LHCN-M2 (cell line): ENCODE data around the gene TBC1D8B. TPM values are rescaled to one million over a fixed set of nuclear protein-coding genes. Genes with fewer than 3 reads are reported as not detected.

Experiments
- DNase-seq: peaks from one replicate; pipeline ENCODE4 v3.0.0-alpha.2; 2012; ENCODE audit warnings: low read depth
- total RNA-seq: library from RNA; depleted of rRNA; stranded (reverse); fragments of >200 nt; gene quantifications from 2 replicates; pipeline ENCODE4 v1.2.3, GENCODE V29; 2014; rRNA removed

The TBC1D8B gene
- total RNA-seq, 1 experiment from 2014 or later: 6.9 TPM

GRCh38 chrX:106897259-106897658 lies 94.8 kb downstream of the TBC1D8B start:
- peak; percentile 57 for DNase-seq

GRCh38 chrX:106898462-106898861 lies 96.0 kb downstream of the TBC1D8B start:
- DNase-seq: peak; percentile 64

DNA sequence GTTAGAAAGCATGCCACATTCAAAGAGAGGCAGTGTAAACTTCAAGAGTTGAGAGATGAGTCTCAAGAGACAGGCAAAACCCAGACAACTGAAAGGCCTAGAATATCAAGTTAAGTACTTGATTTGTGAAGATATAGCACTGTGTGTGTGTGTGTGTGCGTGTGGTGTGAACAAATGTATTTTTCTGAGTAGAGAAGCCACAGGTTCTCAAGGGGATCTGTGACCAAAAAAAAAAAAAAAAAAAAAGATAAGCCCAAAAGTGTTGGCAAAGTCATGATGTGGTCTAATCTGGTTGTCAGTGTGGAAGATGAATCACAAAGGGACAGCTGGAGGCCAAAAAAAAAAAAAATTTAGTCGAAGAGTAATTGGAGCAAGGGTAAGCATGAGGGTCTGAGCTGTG lies 96.8 kb downstream of the TBC1D8B start:
- DNase-seq: peak; percentile 66

DNA sequence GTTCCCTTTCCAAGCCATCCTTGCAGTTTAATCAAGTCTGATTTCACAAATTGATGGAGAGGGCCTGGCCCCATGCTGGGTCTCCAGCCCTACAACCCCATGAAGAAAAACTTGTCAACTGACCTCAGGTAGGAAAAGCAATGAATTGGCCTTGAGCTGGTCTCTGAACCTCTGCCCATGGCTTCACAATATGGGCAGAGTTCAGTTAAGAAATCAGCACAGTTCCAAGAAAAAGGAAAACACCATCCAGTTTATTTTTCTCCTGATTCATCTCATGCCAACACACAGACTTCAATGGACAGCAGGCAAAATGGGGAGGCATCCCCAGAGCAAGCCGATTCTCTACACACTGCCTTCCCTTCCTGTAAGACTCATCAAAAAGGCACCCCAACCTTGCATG lies 97.4 kb downstream of the TBC1D8B start:
- peak; percentile 27 for DNase-seq

DNA sequence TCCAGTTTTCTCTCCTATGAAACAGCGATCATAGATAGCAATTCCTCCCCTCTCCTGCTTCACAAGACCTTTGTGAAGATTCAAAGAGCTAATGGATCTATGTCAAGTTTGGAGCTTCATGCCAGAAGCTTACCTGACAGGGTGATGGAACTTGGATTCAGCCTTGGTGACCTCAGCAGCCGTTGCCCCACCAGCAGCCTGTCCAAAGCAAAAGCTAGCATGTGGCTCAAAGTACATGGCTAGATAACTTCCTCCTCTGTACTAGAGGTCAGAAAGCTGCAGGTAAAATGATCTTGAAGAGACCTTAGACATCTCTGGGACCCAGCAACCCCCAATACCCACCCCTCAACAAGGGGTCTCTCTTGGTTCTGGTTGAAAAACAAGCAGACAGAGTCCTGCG lies 98.9 kb downstream of the TBC1D8B start:
- no peak for DNase-seq

DNA sequence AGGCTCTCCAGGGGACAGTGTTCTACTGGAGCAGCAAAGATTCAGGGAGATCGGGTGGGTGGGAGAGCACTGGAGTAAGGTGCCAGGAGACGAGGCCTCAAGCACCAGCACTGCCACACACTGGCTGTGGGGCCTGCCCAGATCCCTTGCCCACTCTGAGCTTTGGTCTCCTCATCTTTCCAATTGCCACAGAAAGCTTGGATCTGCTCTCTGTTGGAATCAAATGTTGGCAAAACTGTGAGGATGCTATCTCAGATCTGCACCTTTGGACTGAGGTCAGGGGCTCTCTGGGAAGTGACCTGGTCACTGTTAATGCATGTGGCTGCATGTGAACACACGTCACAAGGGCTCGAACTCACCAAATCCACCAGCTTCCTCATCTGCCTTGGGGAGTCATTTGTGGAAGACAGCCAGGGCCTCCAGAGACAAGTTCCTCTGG lies 99.3 kb downstream of the TBC1D8B start:
- no peak for DNase-seq

GRCh38 chrX:106902684-106903083 lies 100.2 kb downstream of the TBC1D8B start:
- no peak for DNase-seq

DNA sequence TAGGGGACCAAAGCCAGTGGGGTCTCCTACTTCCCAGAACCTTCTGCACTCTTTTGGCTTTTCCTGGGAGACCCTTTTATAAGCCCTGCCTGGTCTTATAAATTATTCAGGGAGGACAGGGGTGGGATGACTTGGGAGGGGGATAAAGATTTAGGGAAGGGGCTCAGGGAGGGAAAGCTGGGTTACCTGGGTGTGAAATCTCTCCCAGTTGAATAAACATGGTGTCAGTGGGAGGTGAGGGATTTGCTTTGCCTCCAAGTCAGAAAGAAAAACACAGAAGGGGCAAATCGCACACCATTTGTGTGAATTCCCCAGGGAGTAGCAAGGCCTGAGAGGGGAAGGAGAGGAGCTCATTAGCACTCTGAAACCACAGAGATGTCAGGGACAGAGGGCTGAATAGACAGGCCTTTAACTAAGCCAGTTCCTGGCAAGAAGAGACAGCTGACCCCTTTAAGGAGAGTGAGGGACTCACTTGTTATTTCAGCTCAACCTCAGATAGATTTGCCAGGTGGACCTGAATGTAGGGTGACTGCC lies 100.9 kb downstream of the TBC1D8B start, which contains the start of gene RIPPLY1:
TSS of gene RIPPLY1 (minus strand) at position 51 of the 534 bp plus-strand sequence. CDS start 54 bp downstream, outside the sequence.
- DNase-seq: no peak

- DNase-seq: no peak
These were observed 101.5 kb downstream of the TBC1D8B start for GRCh38 chrX:106903856-106904528.

DNA sequence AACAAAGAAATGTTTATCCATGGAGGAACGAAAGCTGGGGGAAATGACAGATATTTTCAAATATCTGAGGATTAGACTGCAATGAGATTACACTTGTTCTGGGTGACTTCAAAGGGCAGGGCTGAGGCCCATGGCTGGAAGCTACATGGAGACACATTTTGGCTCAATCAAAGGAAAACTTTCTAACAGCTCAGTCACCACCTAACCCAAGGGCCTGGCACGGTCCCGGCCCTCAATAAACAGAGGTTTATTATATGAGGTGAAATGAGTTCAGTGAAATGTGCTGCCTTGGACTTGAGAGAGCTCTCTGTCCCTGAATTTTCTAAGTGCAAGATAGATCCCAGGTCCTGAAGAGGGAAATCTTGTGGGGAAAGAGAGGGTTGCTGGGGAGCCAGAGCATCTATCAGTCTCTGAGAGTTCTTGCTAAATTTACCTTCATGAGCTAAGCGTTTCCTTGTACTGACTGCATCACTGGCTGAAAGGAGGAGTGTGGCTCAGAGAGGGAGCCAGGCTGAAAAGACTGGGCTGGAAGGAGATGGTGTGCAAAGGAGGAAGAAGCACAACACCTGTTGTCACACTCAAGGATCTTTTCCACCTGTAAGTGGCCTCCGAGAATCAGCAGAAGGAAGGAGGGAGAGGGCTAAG lies 102.7 kb downstream of the TBC1D8B start:
- DNase-seq: no peak

GRCh38 chrX:106906361-106906760 lies 103.9 kb downstream of the TBC1D8B start:
- DNase-seq: no peak

- no peak for DNase-seq
These were observed 110.4 kb downstream of the TBC1D8B start for GRCh38 chrX:106912864-106913263.

GRCh38 chrX:106917830-106918500 lies 115.5 kb downstream of the TBC1D8B start:
- DNase-seq: peak; percentile 86

DNA sequence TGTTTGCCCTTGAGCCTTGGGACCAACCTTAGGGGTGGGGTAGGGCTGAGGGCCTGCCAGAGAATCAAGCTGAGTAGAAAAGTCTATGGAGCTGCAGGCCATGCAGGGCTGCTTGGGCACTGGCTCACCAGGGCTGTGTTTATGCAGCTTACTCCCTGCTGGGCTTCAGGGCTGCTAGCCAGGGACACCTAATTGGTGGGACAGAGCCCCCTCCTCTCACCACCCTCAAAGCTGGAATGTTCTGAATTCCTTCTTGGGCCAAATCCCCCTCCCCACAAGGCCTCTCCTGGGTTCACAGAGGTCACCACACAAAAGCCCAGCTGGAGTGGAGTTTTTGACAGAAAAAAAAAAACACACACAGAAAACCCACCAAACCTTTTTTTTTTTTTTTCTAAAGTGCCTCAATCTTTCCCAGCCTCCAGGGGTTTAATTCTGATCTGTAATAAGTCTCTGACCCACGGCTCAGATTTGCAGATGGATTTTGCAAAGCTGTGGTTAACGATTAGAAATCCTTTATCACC lies 117.5 kb downstream of the TBC1D8B start, which contains the start of gene CLDN2:
TSS of gene CLDN2 (plus strand) at position 471 of the 521 bp plus-strand sequence. CDS start 7,827 bp downstream, outside the sequence.
- no peak for DNase-seq

- DNase-seq: no peak
These were observed 119.2 kb downstream of the TBC1D8B start for GRCh38 chrX:106921637-106922036.

Other genes starting within 250 kb of the TBC1D8B start
- 1.3 and 1.7 TPM in 2 replicates for gene RADX, start 190.7 kb upstream of the TBC1D8B start, total RNA-seq
- gene RNF128, start 76.0 kb upstream of the TBC1D8B start, total RNA-seq: 0.26 and 0.34 TPM in 2 replicates
- not detected in 2 replicates for gene RIPPLY1, start 100.7 kb downstream of the TBC1D8B start, total RNA-seq
- 0.06 TPM in 1 of 2 replicates, not detected in the other for gene CLDN2, start 117.7 kb downstream of the TBC1D8B start, total RNA-seq
- gene MORC4, start 197.5 kb downstream of the TBC1D8B start, total RNA-seq: 25.5 and 31.6 TPM in 2 replicates